ENCODE results near the gene FAM50B. TPM values are rescaled to one million over a fixed set of nuclear protein-coding genes. Genes with fewer than 3 reads are reported as not detected.

The FAM50B gene
- total and polyA plus RNA-seq, 2 of the 13 experiments (the other 11 are each of a cell fraction or from before 2014, with no cell fraction given), result 0.05 TPM; not detected in 1

DNA sequence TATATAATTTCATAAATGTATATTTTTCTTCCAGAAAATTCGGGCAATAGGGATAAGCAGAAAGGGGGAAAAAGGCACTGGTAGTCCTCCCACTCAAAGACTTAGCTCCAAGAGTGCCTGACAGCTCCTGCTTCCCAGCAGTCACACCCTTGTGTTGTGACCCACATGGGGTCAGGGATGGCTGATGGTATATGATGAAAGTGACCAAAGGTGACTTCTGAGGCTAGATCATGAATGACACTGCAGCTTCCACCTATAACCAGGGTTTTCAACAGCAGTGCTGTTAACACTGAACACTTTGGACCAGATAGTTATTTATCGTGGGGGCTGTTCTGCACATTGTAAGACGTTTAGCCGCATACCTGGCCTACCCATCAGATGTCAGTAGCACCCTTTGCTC is 22.3 kb downstream of the FAM50B start (continued):
- TF ChIP-seq HNRNPK (IDR thresholded peaks at IDR 0.05; ENCODE audit: low read depth, low read length, poor library complexity, severe bottlenecking) (no peak), POLR2A (IDR thresholded peaks at IDR 0.05; ENCODE audit: insufficient read depth in 1 of 2, low read depth in 2 of 2, low read length in 2 of 2) (0 out of 4 replicates have a peak, but pooled peaks of 1 of the 2 experiments have one; percentile 11), ZNF430 (CRISPR knock-in tag; IDR thresholded peaks at IDR 0.05) (no peak), ZMYM2 (CRISPR knock-in tag; IDR thresholded peaks at IDR 0.05) (no peak), MIER3 (CRISPR knock-in tag; IDR thresholded peaks at IDR 0.05; ENCODE audit: borderline replicate concordance) (peak; percentile 72; the same call in 1 of the 2 replicates), CBX1 (IDR thresholded peaks at IDR 0.05; ENCODE audit: low read depth) (no peak), GPN1 (CRISPR knock-in tag; IDR thresholded peaks at IDR 0.05; ENCODE audit: borderline replicate concordance) (no peak), CHD4 (IDR thresholded peaks at IDR 0.05; ENCODE audit: borderline replicate concordance, low read length) (no peak), TCF12 (IDR thresholded peaks at IDR 0.05) (no peak), TCF12 (CRISPR knock-in tag; IDR thresholded peaks at IDR 0.05) (no peak), DPF2 (CRISPR knock-in tag; IDR thresholded peaks at IDR 0.05; ENCODE audit: borderline replicate concordance, low read depth) (no peak), ZNF839 (CRISPR knock-in tag; IDR thresholded peaks at IDR 0.05; ENCODE audit: borderline replicate concordance) (no peak), GTF2F1 (IDR thresholded peaks at IDR 0.05; ENCODE audit: low read length) (no peak), ZNF451 (CRISPR knock-in tag; IDR thresholded peaks at IDR 0.05) (no peak), MAFF (IDR thresholded peaks at IDR 0.05; ENCODE audit: low read depth, low read length) (no peak), ZNF556 (CRISPR knock-in tag; IDR thresholded peaks at IDR 0.05; ENCODE audit: borderline replicate concordance) (no peak), ZMYM3 (CRISPR knock-in tag; IDR thresholded peaks at IDR 0.05) (no peak)
- TF ChIP-seq, protein P1, sequence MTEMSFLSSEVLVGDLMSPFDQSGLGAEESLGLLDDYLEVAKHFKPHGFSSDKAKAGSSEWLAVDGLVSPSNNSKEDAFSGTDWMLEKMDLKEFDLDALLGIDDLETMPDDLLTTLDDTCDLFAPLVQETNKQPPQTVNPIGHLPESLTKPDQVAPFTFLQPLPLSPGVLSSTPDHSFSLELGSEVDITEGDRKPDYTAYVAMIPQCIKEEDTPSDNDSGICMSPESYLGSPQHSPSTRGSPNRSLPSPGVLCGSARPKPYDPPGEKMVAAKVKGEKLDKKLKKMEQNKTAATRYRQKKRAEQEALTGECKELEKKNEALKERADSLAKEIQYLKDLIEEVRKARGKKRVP (CRISPR knock-in tag; IDR thresholded peaks at IDR 0.05), result peak in 1 of 2 experiments; percentile 78; a peak in 2 of 4 replicates
- TF ChIP-seq, protein P2, sequence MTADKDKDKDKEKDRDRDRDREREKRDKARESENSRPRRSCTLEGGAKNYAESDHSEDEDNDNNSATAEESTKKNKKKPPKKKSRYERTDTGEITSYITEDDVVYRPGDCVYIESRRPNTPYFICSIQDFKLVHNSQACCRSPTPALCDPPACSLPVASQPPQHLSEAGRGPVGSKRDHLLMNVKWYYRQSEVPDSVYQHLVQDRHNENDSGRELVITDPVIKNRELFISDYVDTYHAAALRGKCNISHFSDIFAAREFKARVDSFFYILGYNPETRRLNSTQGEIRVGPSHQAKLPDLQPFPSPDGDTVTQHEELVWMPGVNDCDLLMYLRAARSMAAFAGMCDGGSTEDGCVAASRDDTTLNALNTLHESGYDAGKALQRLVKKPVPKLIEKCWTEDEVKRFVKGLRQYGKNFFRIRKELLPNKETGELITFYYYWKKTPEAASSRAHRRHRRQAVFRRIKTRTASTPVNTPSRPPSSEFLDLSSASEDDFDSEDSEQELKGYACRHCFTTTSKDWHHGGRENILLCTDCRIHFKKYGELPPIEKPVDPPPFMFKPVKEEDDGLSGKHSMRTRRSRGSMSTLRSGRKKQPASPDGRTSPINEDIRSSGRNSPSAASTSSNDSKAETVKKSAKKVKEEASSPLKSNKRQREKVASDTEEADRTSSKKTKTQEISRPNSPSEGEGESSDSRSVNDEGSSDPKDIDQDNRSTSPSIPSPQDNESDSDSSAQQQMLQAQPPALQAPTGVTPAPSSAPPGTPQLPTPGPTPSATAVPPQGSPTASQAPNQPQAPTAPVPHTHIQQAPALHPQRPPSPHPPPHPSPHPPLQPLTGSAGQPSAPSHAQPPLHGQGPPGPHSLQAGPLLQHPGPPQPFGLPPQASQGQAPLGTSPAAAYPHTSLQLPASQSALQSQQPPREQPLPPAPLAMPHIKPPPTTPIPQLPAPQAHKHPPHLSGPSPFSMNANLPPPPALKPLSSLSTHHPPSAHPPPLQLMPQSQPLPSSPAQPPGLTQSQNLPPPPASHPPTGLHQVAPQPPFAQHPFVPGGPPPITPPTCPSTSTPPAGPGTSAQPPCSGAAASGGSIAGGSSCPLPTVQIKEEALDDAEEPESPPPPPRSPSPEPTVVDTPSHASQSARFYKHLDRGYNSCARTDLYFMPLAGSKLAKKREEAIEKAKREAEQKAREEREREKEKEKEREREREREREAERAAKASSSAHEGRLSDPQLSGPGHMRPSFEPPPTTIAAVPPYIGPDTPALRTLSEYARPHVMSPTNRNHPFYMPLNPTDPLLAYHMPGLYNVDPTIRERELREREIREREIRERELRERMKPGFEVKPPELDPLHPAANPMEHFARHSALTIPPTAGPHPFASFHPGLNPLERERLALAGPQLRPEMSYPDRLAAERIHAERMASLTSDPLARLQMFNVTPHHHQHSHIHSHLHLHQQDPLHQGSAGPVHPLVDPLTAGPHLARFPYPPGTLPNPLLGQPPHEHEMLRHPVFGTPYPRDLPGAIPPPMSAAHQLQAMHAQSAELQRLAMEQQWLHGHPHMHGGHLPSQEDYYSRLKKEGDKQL (CRISPR knock-in tag; IDR thresholded peaks at IDR 0.05; ENCODE audit: low read depth), result 0 out of 2 replicates have a peak, but pooled peaks have one; percentile 43
- TF ChIP-seq, protein P3, sequence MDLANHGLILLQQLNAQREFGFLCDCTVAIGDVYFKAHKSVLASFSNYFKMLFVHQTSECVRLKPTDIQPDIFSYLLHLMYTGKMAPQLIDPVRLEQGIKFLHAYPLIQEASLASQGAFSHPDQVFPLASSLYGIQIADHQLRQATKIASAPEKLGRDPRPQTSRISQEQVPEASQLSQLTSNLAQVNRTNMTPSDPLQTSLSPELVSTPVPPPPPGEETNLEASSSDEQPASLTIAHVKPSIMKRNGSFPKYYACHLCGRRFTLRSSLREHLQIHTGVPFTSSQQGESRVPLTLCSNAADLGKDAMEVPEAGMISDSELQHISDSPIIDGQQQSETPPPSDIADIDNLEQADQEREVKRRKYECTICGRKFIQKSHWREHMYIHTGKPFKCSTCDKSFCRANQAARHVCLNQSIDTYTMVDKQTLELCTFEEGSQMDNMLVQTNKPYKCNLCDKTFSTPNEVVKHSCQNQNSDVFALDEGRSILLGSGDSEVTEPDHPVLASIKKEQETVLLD (CRISPR knock-in tag; IDR thresholded peaks at IDR 0.05; ENCODE audit: low read depth), result no peak
- TF ChIP-seq, protein P4, sequence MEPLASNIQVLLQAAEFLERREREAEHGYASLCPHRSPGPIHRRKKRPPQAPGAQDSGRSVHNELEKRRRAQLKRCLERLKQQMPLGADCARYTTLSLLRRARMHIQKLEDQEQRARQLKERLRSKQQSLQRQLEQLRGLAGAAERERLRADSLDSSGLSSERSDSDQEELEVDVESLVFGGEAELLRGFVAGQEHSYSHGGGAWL (CRISPR knock-in tag; IDR thresholded peaks at IDR 0.05), result no peak

All from HepG2 (cell line).